GM18502 (cell line): Measurements from ENCODE around the gene ERBB2.
"Not testable (repeated sequence)": the region's sequence is repeated elsewhere in the genome, so short reads cannot be mapped to it uniquely, and the experiment has no call there.

Source experiments
- ATAC-seq: cut with Tn5 transposase; IDR thresholded peaks from one replicate; pipeline ENCODE4 v1.9.1; 2021; ENCODE audit warnings: mild to moderate bottlenecking; ENCODE audit not compliant: unreplicated experiment, poor library complexity

Gene ERBB2

DNA sequence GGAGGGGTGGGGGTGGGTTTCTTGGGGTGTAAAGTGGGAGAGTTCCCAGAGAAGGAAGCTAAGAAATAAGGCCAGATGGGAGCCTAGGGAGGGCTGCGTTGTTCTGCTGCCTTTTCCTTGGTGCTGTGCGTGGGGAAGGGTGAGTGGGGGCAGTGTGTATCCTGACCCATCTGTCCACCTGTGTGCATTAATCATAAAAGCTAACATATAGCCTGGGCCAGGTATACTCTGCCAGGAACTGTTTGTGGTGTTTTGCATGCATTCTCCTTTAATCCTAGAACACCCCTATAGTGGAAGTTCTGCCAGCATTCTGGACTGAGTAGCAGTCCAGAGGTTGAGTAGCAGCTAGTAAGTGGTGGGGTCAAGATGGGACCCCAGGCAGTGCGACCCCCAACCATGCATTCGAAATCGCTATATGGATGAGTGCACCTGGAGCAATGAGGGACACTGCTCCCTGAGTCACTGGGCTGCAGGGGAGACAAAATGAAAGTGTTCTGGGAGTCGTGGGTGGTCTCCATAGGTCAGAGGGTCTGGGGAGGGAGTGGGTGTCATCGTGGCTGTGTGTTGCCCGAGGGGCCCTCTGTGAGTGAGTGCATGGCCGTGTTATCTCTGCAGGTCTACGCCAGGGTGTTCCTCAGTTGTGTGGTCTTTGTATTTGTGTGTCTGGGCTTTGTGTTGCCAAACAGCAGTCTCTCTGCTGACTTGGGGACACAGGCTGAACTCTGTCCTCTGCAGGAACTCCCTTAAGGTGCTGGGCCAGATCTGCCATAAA lies 1.3 kb downstream of the ERBB2 start:
- ATAC-seq: no peak

DNA sequence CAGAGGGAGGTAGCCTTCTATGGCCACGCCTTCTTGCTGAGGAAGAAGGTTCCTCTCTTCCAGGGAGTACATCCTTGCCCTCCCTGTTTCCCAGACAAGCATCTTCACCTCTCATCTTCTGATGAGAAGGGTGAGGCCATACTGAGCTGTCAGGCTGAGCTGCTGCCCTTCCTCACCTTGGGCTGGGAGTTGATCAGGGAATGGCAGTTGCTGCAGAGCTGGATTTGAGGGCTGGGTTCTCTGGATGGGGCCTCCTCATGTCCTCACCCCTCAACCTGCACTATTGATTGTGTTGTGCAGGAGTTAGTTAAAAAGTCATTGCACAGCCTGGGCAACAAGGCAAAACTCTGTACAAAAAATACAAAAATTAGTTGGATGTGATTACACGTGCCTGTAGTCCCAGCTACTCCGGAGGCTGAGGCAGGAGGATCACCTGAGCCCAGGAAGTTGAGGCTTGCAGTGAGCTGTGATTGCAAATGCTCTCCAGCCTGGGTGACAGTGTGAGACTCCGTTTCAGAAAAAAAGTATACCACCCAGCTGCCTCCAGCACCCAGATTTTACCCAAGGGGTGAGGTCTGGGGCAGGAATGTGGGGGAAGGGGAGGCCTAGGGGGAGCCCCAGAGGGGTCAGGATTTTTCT lies 2.0 kb downstream of the ERBB2 start:
- ATAC-seq: no peak

DNA sequence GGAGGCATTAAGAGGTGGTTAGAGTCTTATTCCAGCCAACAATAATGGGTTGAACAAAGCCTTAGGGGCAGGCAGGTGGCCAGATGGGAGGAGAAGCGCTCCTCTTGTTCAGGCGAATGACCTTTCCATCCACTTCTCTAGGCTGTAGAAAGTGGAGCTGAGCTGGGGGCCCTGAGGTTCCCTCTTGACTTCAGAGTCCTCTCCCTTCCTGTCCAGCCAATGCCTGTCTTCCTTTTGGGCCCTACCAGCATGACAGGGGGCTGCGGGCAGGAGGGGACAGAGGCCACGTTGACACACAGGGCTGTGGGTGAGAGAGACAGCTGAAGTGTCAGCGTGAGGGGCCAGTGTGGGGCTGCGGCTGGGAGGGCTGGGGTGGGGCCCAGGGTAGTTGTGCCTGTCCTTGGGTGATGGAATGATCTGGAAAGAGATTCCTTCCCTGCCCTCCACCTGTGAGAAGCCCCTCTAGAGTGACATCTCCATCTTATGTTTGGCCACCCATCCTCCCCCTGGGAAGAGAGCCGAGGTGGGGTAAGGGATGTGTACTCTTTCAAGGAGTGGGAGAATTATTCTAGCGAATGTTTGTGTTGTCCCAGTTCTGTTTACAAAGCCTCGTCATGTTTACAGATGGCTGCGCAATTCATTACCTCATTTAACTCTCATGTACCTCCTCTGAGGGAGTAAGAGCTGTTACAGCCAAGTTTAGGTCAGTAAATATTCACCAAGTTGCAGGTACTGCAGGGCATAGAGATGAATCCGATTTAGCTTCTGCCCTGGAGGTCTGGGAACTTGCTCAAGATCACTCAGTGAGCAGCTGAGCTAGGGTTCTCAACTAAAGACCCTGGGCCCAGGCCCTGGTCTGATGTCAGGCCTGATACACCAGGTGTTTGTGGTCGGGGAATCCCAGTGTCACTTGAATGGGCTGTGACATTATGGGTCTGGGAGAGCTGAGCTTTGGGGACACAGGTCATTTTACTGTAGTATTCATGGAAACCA lies 3.3 kb downstream of the ERBB2 start:
- no peak for ATAC-seq

DNA sequence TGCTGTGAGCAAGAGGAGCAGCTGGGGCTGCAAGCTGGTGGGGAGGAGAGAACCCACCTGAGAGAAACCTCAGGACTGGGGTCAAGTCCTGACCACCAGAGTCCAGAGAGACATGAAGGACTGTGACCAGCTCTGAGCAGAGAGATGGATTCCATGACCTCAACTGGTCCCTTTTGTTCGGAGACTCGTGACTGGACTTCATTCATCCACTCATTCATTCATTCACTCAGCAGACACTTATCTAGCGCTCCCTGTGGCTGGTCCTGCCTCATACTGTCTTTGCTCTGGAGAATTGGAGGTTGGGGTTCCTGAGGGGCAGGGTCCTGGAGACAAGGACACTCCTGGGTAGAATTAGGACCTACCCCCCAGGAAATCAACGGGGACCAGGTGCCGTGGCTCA lies 4.0 kb downstream of the ERBB2 start:
- no peak for ATAC-seq

DNA sequence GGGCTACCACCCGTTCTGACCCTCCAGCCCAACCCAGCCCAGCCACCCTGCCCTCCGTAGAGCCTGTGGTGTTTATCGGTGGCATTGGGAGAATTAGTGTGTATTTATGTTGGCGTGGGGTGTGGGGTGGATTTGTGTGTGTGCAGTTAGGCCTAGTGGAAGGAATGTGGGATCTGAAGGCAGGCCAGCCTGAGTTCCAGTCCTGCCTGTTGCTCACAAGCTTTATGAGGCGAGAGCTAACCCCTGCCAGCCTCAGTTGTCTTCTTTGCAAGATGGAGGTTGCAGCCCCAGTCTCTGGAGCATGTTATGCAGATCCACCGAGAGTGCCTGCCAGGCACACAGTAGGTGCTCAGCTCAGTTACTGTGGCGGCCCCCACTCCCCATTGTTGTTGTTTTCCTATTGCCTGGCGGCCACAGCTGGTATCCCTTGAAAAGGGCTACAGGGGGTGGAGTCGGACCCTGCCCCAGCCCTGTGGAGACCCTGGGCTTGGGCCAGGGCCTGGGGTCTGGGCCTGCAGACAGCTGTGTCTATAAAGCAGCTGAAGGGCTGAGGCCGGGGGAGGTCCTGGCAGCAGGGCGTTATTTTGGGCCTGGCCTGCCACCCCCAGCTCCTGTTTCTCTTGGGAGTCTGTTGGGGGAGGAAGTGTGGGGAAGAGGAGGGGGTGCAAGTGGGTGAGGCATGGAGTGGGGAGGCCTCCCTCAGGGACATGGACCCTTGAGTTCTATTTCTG lies 5.1 kb downstream of the ERBB2 start:
- no peak for ATAC-seq

DNA sequence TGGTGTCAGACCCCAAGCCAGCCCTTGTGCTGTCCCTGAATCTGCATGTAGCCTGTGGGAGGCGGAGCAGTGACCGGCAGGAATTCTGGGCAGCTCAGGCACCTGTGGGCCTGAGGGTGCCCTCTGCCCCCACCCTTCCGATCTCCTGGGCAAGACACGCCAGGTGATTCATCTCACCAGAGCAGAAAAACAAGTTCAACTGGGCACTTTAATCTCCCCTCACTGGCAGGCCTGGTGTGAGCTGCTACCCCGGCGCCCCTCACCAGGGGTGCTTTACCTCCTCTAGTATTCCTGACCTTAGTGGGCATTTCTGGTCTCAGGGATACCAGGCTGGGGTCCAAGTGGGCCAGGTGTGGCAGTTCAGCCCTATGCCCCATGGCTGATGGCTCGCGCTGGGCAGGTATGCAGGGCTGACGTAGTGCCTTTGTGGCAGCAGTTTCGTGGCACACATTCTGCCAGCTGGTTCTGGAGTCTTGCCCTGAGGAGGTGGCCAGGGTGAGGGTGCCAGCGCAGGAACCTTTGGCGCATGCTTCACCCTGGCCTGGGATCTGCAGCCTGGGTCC lies 6.0 kb downstream of the ERBB2 start:
- no peak for ATAC-seq

DNA sequence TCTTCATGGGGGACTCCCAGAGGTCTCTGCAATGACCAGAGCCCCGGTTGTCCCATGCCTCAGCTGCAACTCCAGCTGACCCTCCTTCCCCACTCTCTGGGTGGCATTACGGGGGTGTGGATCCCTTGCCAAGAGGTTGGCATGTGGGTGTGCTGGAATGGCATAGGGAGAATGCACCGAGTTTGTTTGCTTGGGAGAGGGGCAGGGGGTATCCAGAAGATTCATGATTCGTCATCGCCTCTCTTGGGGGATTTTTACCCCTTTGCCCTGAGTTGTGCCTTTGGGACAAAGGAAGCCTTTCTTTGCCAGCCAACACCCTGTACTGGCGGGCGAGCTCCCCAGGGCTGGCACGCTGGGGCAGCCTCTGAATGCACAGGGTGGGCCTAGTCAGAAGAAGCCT lies 6.5 kb downstream of the ERBB2 start:
- ATAC-seq: no peak

DNA sequence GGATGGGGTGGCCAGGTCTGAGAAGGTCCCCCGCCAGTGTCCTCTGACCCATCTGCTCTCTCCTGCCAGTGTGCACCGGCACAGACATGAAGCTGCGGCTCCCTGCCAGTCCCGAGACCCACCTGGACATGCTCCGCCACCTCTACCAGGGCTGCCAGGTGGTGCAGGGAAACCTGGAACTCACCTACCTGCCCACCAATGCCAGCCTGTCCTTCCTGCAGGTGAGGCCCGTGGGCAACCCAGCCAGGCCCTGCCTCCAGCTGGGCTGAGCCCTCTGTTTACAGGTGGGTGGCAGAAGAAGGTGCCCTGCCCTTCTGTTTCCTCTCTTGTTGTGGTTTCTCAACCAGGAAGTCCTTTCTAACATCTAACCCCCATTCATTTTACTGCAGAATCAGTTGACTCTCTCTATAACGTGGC lies 7.1 kb downstream of the ERBB2 start:
- no peak for ATAC-seq

DNA sequence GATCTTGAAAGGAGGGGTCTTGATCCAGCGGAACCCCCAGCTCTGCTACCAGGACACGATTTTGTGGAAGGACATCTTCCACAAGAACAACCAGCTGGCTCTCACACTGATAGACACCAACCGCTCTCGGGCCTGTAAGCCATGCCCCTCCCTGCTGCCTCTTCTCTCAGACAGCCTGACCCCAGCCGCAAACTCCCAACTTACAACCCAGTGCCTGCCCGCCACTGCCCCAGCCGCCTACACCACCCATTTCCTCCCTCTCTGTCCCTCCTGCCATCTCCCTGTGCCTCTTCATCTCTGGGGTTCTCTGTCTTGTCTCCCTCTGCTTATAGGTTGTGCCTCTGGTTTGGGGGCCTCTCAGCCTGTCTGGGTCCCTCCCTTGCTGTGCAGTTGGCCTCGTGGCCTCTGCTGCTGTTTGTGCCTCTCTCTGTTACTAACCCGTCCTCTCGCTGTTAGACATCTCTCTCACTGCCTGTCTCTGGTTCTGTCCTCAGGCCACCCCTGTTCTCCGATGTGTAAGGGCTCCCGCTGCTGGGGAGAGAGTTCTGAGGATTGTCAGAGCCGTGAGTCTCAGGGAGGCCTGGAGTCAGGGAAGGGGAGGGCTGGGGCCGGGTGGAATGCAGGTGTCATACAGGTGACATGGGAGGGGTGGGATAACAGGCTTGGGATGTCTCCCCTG lies 9.6 kb downstream of the ERBB2 start:
- ATAC-seq: no peak

DNA sequence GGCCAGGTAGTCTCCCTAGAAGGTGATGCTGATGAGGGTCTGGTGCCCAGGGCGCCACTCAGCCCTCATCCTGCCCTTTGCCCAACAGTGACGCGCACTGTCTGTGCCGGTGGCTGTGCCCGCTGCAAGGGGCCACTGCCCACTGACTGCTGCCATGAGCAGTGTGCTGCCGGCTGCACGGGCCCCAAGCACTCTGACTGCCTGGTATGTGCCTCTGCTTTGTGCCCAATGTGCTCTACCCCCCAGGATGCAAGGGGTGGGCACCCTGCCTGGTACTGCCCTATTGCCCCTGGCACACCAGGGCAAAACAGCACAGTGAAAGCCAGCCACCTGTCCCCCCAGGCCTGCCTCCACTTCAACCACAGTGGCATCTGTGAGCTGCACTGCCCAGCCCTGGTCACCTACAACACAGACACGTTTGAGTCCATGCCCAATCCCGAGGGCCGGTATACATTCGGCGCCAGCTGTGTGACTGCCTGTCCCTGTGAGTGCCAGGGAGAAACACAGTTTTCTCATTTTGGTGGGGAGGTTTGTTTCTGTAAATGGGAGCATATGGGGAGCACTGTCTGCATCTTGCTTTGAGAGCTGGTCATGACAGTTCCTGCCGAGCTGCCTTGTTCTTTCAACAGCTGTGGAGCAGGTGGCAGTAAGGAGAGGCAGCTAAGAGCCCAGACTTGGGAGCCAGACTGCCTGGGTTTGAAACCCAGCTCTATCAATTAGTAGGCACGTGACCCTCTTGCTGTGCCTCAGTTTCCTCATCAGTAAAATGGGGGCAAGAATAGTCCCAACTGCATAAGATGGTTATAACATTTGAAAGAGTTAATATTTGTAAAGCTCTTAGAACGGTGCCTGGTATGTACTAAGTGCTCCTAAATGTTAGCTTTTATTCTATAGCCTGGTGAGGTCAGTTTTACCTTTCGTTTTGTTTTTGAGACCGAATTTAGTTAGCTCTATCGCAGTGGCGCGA lies 10.4 kb downstream of the ERBB2 start:
- no peak for ATAC-seq

DNA sequence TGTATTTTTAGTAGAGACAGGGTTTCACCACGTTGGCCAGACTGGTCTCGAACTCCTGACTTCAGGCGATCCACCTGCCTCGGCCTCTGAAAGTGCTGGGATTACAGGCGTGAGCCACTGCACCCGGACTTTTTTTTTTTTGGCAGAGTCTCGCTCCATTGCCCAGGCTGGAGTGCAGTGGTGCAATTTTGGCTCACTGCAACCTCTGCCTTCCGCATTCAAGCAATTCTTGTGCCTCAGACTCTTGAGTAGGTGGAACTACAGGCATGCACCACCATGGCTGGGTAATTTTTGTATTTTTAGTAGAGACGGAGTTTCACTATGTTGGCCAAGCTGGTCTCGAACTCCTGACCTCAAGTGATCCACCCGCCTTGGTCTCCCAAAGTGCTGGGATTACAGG lies 11.2 kb downstream of the ERBB2 start:
- ATAC-seq: not testable (repeated sequence)

DNA sequence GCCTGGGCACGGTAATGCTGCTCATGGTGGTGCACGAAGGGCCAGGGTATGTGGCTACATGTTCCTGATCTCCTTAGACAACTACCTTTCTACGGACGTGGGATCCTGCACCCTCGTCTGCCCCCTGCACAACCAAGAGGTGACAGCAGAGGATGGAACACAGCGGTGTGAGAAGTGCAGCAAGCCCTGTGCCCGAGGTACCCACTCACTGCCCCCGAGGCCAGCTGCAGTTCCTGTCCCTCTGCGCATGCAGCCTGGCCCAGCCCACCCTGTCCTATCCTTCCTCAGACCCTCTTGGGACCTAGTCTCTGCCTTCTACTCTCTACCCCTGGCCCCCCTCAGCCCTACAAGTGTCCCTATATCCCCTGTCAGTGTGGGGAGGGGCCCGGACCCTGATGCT lies 12.0 kb downstream of the ERBB2 start:
- ATAC-seq: no peak

DNA sequence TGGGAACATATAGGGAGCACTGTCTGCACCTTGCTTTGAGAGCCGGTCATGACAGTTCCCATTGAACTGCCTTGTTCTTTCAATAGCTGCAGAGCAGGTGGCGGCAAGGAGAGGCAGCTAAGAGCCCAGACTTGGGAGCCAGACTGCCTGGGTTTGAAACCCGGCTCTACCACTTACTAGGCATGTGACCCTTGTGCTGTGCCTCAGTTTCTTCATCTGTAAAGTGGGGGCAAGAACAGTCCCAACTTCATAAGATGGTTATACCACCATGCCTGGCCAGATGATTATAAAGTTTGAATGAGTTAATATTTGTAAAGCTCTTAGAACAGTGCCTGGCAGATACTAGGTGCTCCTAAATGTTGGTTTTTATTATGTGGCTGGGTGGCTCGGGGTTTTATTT lies 14.4 kb downstream of the ERBB2 start:
- no peak for ATAC-seq

DNA sequence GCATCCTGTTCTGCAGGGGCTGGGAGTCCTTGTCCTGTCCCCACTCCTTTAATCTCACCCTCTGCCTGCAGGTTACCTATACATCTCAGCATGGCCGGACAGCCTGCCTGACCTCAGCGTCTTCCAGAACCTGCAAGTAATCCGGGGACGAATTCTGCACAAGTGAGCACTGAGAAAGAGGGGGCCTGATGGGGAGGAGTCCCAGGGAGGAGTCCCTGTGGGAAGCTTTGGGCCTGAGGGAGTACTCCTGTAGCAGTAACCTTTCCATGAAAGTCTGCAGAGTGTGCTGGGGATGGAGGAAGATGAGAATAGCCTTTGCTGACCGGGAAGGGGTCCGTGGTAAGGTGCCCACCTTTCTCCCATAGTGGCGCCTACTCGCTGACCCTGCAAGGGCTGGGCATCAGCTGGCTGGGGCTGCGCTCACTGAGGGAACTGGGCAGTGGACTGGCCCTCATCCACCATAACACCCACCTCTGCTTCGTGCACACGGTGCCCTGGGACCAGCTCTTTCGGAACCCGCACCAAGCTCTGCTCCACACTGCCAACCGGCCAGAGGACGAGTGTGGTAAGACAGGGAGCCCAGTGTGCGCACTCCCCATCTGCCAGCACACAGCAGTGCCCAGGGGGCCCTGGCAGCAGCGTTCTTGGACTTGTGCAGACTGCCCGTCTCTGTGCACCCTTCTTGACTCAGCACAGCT lies 15.7 kb downstream of the ERBB2 start:
- ATAC-seq: no peak

DNA sequence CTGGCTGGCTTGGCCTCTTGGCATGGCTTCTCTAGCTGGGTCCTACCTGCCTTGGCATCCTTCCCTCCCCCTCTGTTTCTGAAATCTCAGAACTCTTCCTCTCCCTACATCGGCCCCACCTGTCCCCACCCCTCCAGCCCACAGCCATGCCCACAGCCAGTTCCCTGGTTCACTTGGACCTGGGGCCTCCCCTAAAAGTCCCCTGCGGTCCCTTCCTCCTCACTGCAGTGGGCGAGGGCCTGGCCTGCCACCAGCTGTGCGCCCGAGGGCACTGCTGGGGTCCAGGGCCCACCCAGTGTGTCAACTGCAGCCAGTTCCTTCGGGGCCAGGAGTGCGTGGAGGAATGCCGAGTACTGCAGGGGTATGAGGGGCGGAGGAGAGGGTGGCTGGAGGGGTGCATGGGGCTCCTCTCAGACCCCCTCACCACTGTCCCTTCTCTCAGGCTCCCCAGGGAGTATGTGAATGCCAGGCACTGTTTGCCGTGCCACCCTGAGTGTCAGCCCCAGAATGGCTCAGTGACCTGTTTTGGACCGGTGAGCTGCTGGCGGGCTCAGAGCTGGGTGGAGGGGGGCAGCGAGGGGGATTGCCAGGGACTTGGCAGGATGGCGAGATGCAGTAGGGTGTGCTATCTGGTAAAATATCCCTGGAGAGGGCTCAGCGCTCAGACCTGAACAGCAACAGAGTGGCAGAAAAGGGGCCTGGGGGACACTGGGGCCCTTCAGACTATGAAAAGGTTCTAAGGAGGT lies 16.4 kb downstream of the ERBB2 start:
- no peak for ATAC-seq

DNA sequence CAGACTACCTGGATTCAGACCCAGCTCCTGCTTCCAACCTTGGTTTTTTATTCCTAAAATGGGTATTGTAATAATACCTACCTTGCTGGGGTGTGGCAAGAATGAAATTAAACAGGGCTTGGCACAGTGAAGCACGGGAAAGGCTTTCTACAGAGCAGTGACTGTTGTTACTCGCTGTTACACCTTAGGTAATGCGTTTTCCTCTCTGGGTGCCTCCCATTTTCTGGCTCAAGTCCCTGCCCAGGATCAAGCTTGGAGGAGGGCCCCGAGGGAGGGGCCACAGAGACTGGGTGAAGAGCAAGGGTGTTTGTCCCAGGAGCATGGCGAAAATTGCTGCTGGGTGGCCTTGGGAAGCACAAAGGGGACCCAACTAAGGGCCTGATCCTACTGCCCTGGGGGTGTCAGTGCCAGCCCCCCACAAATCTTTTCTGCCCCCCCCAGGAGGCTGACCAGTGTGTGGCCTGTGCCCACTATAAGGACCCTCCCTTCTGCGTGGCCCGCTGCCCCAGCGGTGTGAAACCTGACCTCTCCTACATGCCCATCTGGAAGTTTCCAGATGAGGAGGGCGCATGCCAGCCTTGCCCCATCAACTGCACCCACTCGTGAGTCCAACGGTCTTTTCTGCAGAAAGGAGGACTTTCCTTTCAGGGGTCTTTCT lies 17.1 kb downstream of the ERBB2 start:
- no peak for ATAC-seq

DNA sequence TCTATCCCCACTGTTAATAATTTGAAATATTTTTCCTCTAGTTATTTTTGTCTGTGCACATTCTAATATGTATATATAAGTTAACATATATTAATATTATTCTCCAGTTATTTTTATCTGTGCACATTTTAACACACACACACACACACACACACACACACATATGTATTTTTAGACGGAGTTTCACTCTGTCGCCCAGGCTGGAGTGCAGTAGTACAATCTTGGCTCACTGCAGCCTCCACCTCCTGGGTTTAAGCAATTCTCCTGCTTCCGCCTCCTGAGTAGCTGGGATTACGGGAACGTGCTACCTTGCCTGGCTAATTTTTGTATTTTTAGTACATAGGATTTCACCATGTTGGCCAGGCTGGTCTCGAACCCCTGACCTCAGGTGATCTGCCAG lies 17.8 kb downstream of the ERBB2 start:
- no peak for ATAC-seq
